GM21367 (cell line): ENCODE measurements around the gene TMEM132C.

ENCODE experiments used
- ATAC-seq: cut with Tn5 transposase; IDR thresholded peaks from one replicate; pipeline ENCODE4 v1.9.1; 2021; ENCODE audit not compliant: unreplicated experiment

The TMEM132C gene

GRCh38 chr12:128652136-128652751 is 385.3 kb downstream of the TMEM132C start:
- no peak for ATAC-seq

GRCh38 chr12:128654468-128654867 is 387.5 kb downstream of the TMEM132C start:
- ATAC-seq = no peak

GRCh38 chr12:128657378-128657777 is 390.4 kb downstream of the TMEM132C start:
- ATAC-seq = no peak

GRCh38 chr12:128660532-128661225 is 393.7 kb downstream of the TMEM132C start:
- no peak for ATAC-seq

- ATAC-seq = no peak
These were observed 394.2 kb downstream of the TMEM132C start for GRCh38 chr12:128661226-128661569.

GRCh38 chr12:128662101-128662500 is 395.1 kb downstream of the TMEM132C start:
- ATAC-seq = no peak

- no peak for ATAC-seq
These were observed 397.5 kb downstream of the TMEM132C start for GRCh38 chr12:128664501-128664900.

GRCh38 chr12:128667193-128667592 is 400.2 kb downstream of the TMEM132C start:
- ATAC-seq = no peak

GRCh38 chr12:128671528-128672042 is 404.6 kb downstream of the TMEM132C start:
- ATAC-seq = no peak

- no peak for ATAC-seq
These were observed 405.5 kb downstream of the TMEM132C start for GRCh38 chr12:128672428-128672827.

- ATAC-seq = no peak
These were observed 405.9 kb downstream of the TMEM132C start for GRCh38 chr12:128672893-128673292.

- no peak for ATAC-seq
These were observed 408.6 kb downstream of the TMEM132C start for GRCh38 chr12:128675576-128675975.

- ATAC-seq = no peak
These were observed 413.6 kb downstream of the TMEM132C start for GRCh38 chr12:128680555-128680954.

- no peak for ATAC-seq
These were observed 415.7 kb downstream of the TMEM132C start for GRCh38 chr12:128682548-128683275.

GRCh38 chr12:128684352-128684751 is 417.4 kb downstream of the TMEM132C start:
- no peak for ATAC-seq

GRCh38 chr12:128685903-128686475 is 419.0 kb downstream of the TMEM132C start:
- ATAC-seq = no peak

- ATAC-seq = no peak
These were observed 420.9 kb downstream of the TMEM132C start for GRCh38 chr12:128687851-128688250.

GRCh38 chr12:128690641-128691040 is 423.7 kb downstream of the TMEM132C start:
- no peak for ATAC-seq

- ATAC-seq = no peak
These were observed 426.1 kb downstream of the TMEM132C start for GRCh38 chr12:128693115-128693514.

GRCh38 chr12:128693771-128694170 is 426.8 kb downstream of the TMEM132C start:
- no peak for ATAC-seq

GRCh38 chr12:128694445-128694844 is 427.5 kb downstream of the TMEM132C start:
- no peak for ATAC-seq

GRCh38 chr12:128695697-128696096 is 428.7 kb downstream of the TMEM132C start:
- ATAC-seq = no peak
